HG03469 (cell line): ENCODE measurements around the gene ZNF692.

Experiments
- ATAC-seq: cut with Tn5 transposase; IDR thresholded peaks from one replicate; pipeline ENCODE4 v1.9.1; 2021; ENCODE audit warnings: mild to moderate bottlenecking, moderate library complexity, moderate number of reproducible peaks; ENCODE audit not compliant: unreplicated experiment

ZNF692 gene

DNA sequence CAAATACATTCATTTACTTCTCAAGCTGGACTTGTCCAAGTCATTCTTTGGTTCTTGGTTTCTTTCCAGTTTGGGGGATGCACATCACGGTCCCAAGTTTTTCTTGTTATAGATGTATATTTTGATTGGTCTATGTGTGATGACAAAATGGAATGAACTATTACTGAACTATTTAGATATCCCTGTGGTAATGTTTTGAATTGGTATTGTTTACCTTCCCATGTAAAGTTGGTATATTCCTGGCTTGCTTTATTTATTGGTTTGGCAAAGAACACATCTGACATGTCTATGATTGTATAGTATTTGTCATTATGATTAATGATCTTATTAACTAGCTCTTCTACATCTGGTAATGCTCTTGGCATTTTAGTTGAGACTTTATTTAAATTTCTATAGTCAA, 22.4 kb upstream of the ZNF692 start:
- no peak for ATAC-seq

- peak; percentile 54 for ATAC-seq
Measured at GRCh38 chr1:248873993-248874533, 15.2 kb upstream of the ZNF692 start.

DNA sequence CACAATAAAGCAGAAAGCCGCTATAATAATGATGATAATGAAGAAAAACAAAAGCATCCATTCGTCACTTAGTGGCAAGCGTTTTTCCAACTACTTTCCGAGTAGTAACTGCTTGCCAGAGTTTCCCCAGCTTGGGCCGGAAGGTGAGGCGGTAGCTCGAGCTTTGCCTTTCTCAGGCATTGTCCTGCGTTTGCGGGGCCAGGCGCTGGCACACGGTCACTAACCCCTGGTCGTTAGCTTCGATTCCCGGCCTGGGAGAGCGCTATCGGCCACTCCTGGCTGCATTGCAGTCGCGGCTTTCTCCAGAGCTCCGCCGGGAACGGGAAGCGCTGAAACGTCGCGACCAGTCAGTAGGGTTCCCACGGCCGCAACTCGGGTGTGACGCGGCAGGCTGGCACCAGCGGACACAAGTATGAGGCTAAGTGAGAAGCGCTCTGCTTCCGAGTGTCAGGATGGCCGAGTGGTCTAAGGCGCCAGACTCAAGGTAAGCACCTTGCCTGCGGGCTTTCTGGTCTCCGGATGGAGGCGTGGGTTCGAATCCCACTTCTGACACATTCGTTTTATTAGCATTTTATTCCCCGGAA, 14.6 kb upstream of the ZNF692 start:
- ATAC-seq: peak; percentile 64

DNA sequence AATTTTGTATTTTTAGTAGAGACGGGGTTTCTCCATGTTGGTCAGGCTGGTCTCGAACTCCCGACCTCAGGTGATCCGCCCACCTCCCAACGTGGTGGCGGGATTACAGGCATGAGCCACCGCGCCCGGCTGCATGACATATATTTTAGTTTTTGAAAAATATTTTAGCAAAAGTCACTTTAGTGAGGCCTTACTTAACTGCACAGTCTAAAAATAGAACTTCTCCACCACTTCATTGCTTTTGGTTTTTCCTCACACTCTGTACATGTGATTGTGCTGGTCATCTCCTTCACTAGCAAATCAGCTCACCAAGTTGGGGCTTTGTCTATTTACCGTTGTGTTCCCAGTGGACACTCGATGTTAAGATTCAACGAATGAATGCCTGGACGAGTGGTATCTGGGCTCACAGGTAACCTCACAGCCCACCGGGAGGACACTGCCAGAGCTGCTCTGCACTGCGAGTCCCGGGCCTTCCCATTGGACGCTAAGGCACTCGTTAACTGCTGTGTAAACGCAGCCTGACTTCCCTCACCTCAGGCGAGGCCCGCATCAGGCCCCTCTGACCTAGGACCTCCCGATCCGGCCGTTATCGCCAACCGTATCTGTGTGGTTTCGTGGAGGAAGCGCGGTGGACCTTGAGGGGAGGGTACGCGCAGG, 14.0 kb upstream of the ZNF692 start:
- ATAC-seq: peak; percentile 20

- no peak for ATAC-seq
Measured at GRCh38 chr1:248871837-248872401, 13.0 kb upstream of the ZNF692 start.

DNA sequence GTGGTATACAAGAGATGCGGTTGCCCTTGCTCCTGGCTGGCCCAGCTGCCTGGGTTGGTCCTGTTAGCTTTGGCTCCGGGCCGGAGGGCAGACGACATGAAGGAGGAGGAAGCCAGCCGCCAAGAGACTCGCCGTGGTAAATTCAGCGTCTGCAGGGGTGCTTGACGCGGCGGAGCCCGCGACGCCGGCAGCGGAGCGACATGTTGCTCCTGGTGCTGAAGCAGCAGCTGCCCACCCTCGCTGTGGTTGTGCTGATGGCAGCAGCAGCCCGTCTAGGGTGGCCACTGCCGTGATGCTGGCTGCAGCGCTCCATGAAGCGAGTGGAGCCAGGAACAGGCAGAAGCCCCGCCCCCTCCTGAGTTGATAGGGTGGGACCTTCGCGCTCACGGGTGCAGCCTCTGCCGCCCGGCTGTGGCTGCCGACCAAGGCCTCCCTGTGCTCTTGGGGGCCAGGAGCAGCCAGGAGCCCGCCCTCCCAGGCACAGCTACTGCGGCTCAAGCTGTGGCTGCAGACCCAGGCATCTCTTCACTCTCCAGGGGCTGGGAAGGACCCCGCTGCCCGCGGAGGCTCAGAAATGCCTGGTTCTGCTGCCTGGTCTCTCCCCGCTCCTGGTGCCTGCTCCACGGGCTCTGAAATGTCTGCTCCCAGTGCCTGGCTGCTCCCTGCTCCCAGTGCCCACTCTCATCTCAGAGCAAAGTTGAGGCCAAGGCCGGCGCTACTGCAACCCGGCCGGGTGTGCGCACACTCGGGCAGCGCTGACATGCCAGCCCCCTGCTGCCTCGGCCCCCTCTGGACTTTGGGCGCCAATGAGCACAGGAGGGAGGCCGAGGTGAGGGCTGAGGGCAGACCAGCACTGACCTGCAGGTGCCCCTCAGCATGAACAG, 4.4 kb upstream of the ZNF692 start:
- ATAC-seq: peak; percentile 53

DNA sequence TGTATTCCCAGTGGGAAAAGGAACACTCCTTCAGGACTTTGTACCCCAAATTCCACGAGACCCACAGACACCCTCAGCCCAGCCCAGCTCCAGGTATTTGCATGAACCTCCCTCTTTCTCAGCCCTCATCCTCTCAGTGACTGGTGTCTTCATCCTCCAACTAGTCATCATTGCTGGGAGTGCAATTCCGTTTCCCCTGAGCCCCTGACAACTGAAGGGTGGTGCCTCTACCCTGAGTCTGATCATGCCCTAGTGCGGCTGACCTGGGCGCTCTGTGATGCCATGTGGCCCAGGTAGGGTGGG, 3.8 kb upstream of the ZNF692 start:
- ATAC-seq: no peak

- ATAC-seq: no peak
Measured at GRCh38 chr1:248861616-248862015, 2.7 kb upstream of the ZNF692 start.

GRCh38 chr1:248860007-248860406, 1.1 kb upstream of the ZNF692 start:
- ATAC-seq: no peak

DNA sequence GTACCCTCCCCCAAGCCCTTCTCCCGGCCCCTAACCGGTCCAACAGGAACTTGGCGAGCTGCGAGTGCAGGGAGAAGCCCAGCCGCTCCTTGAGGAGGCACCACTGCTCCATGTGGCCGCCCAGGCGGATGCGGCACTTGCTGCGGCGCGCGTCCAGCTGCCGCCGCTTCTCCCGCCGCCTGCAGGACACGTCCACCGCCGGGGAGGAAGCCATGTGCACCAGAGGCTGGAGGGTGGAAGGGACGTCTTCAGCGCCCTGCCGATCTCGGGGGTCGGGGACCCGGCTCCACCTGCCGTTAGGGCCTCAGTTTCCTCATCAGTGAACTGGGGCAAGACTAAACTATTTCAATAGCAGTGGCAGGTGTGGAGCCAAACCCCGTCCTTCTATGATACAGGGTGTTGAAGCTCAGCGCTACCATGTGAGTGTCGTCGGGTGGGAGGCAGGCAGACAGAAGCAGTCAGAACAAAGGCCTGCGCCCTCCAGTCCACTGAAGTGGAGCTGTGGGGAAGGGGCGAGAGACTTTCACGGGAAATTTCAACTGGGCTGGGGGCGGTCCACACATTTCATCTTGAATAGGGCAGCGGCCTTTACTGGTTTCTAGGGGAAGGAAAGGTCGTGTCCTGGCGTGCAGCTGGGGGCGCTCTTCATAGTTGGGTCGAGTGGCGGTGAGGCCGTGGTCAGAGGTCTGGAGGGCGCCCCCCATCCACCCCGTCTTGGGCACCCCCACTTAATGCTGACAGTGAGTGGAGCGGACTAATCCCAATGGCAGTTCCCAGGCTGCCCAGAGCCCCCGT, 592 bp downstream of the ZNF692 start:
- ATAC-seq: peak; percentile 5

- ATAC-seq: no peak
Measured at GRCh38 chr1:248857749-248858095, 1.2 kb downstream of the ZNF692 start.

DNA sequence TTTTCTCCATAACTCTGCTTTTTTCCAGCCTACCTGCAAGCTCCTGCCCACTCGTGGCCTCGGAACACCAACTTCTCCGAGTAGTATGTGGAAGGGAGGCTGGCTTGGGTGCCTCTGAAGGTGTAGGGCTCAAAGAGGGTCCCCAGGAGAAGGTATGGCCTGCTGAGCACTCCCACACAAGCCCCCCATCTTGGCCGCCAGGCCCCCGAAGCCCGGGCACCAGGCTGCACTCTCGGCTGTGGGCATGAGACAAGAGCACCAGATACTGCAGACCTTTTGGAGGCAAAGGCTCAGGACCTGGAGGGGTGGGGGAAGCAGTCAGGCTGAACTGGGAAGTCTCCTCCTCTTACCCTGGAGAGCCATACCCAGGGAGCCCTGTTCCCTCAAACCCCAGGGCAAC, 1.7 kb downstream of the ZNF692 start:
- no peak for ATAC-seq

DNA sequence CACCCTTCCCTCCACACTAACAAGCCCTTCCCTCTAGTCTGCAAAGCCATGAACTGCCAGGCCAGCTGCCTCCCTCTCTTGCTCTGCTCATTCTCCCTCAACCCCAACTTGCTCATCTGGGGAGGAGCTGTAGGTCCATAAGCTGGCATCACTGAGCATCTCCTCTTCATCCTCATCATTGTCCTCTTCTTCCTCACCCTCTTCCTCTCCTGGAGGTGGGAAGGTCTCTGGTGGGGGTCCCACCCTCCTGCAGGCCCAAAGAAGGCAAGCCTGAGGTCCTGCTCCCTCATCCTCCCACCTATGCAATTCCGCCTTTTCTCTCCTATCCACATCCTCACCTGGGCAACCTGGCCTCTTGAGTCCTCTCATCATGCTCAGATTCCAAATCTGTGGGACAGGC, 2.7 kb downstream of the ZNF692 start:
- no peak for ATAC-seq

DNA sequence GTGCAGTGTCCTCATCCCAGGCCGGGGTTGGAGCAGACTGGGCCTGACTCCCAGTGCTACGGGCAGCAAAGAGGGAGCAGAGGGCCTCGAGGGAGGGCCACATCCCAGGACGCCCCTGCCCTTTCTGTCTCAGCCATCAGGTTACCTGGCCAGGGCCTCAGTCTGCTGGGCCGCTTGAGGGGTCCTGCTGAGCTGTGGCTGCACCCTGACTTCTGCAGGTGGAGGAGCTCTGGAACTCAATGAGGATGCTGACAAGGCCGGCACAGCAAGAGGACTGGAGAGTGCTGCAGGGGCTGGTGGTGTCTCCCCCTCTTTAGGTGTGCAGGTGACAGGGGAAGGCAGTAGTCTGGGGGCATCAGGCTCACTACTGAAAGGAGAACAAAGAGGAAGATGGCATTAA, 3.3 kb downstream of the ZNF692 start:
- ATAC-seq: no peak

DNA sequence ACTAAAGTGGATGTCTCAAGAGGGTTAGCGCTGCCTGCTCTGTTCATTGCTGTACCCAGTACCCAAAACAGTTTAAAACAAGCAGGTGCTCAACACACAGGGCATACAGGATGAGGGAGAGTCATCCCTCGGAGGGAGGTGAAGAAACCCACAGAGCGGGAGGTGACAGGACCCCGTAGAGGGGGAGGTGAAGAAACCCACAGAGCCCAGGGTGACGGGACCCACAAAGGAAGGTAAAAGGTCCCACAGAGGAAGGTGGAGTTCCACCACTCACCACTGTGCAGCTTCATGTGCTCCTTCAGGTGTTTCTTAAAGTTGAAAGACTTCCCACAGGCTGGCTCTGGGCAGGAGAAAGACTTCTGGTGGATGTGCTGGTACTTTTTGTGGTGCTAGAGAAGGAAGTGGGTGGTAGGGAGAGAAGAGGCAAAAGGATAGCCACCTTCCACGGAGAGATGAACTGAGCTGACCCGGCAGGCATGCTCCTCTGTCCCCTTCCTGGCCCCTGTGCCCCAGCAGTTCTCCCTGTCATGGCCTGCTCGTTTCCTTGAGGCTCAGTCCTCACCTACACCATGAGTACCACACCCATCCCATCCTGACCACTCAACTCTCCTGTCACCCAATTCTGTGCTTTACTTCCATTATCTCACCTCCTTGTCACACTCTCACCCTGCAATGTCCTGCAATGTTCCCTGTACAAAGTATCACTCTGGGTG, 5.1 kb downstream of the ZNF692 start:
- ATAC-seq: no peak

DNA sequence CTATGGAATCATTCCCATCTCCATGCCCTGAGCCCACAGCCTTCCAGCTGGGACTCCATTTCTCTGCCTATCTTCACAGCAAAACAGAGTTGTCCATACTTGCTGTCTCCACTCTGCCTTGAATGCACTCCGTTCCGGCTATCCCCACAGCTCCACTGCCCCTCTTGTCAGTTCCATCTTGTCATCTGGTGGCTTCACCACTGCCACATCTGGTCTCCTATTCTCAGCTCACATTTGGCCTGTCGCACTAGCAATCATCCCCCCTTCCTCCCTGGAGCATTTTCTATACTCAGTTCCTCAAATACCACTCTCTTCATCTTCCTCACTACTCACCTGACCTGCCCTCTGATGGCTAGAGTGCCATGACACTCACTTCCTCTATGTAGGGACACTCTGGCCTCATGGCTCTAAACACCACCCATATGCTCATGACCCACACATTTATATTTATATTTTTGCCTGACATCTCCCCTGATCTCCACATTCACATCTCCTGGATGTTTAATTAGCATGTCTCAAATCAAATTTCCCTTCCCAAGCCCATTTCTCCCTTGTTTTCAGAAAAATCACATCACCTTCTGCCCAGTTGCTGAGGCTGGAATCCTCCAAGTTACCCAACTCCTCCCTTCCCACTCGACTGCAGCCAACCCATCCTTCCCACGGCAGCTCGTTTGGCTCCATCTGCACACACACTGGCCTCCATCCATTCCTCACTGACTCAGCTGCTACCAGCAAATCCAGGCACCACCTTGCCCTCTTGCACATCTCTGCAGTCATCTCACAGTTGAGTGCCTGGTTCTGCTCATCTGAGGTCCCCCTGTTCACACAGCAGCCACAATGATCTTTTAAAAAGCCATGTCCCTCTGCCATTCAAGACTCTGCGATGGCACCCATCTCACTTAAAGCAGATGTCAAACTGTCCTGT, 6.1 kb downstream of the ZNF692 start:
- ATAC-seq: no peak

DNA sequence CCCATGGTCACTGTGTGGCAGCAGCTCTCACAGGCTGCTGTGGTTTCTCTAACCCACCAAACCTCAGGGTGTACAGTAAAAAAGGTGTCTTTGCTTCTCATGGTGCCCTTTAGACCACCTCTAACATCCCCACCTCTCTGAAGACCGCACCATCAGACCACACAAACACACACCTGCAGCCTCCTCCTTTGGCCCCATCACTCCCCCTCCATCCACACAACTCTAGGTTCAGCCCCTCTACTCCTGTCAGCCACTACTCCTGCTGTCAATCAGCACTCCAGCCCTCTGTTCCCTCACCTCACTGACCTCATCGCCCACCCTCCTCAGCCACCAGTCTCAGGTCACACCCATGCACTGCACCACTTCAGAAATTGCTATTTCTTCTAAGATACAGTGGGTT, 7.5 kb downstream of the ZNF692 start:
- ATAC-seq: no peak

DNA sequence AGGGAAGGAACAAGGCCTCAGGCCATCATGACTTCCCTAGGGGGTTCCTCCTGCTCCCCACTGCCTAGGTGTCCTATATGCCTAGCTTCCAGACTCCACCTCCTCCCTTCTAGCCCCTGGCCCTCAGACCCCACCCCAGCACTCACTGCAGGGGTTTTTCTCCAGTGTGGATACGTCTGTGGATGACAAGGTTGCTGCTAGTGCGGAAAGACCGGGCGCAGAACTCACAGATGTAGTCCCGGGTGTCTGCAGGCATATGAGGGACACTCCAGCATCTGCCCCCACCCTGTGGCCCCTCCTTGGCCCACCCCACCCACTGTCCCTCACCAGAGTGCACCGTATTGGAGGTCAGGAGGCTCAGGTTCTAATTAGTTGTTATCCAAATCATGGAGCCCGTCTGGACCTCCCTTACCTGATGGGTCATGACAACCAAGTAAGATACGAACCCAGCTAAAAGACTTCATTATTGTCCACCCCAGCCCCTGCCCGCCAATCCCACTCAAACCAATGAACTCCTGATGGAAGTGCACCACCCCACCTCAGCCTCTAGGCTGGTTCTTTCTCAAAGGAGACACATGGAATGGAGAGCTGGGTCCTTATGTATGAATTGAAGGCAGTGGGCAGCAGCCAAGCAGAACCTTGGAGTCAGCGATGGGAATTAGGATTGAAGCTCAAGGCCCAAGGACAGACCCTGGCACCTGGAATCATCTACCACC, 8.2 kb downstream of the ZNF692 start:
- ATAC-seq: no peak

DNA sequence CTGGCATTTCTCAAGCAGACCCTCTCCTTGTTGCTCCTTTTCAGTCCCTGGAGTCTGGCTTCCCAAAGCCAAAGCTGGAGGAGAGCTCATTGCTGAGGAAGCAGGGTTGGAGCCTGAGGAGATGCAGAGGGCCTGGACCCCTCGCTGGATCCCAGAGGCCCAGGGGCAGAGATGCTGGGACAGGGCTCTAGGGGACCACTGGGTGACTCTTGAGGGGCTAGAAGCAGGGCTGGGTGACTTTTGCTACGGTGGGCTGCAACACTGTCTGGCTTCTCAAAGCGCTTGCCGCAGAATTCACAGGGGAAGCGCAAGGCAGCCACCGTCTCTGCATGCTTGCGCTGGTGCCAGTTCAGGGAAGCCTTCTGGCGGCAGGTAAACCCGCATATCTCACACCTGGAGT, 8.8 kb downstream of the ZNF692 start:
- ATAC-seq: no peak
